AG09309 (cell line): ENCODE results near the gene TAS2R1.

ENCODE experiments used
- DNase-seq: peaks from one replicate; pipeline ENCODE4 v3.0.0-alpha.2; 2010; ENCODE audit warnings: low read depth
- H3K4me3 ChIP-seq: 2 replicates; pipeline ENCODE4 v1.5.1; 2011; ENCODE audit warnings: mild to moderate bottlenecking, low read depth, low read length, moderate library complexity; ENCODE audit not compliant: control insufficient read depth
- CTCF ChIP-seq: IDR thresholded peaks from 2 replicates; pipeline ENCODE4 v1.5.1; 2011; ENCODE audit warnings: mild to moderate bottlenecking, low read depth, low read length, inconsistent platforms; ENCODE audit not compliant: insufficient read depth, control insufficient read depth; ENCODE audit errors: missing control alignments

The TAS2R1 gene

DNA sequence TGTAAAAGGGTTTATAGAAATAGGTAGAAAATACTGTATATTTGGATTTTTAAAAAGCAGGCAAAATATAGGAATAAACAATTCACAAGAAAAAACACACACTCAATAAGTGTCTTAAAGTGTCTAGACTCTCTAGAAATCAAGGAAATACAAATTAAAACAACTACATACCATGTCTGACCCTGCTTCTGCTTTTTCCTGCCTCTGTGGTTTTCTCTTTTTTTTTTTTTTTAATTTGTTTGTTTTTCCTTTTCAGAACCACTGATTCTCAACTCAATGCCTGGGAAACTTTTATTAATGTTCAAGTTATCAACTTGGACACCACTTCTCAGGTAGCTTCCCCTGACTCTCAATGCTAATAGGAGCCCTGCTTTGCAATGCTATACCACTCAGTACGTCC lies 25.5 kb upstream of the TAS2R1 start:
- H3K4me3 ChIP-seq = no peak overlapping the region
- no peak for DNase-seq
- no peak for TF ChIP-seq CTCF

DNA sequence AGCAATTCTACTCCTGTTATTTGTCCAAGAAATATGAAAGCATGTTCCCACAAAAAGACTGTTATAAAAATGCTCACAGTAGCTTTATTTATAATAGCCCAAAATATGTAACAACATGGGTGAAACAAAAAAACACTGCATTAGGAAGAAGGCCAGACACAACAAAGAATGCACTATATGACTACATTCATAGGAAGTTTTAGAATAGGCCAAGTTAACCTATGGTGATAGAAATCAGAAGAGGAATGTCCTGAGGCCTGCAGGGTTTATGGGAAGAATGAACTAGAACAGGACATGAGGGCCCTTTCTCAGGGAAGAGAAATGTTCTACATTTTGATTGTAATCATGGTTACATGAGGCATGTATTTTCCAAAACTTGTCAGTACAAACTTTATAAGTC lies 24.7 kb upstream of the TAS2R1 start:
- TF ChIP-seq CTCF = no peak
- no peak for DNase-seq
- H3K4me3 ChIP-seq = no peak overlapping the region

GRCh38 chr5:9653811-9654210 lies 23.7 kb upstream of the TAS2R1 start:
- peak; percentile 73 for DNase-seq
- no peak for TF ChIP-seq CTCF
- H3K4me3 ChIP-seq = no peak overlapping the region

- TF ChIP-seq CTCF = no peak
- DNase-seq = no peak
- no peak overlapping the region for H3K4me3 ChIP-seq
Measured at GRCh38 chr5:9653061-9653460, 22.9 kb upstream of the TAS2R1 start.

- DNase-seq = no peak
- no peak overlapping the region for H3K4me3 ChIP-seq
- TF ChIP-seq CTCF = no peak
Measured at GRCh38 chr5:9652295-9652694, 22.1 kb upstream of the TAS2R1 start.

GRCh38 chr5:9646843-9647242 lies 16.7 kb upstream of the TAS2R1 start:
- no peak for TF ChIP-seq CTCF
- no peak overlapping the region for H3K4me3 ChIP-seq
- no peak for DNase-seq

GRCh38 chr5:9644630-9645029 lies 14.5 kb upstream of the TAS2R1 start:
- no peak overlapping the region for H3K4me3 ChIP-seq
- no peak for TF ChIP-seq CTCF
- no peak for DNase-seq
